OCI-LY3 (cell line): Measurements from ENCODE around the gene FGD4.

ENCODE experiments used
- EZH2phosphoT487 ChIP-seq: fragments of 200-600 bp; shearing (Covaris generic); IDR thresholded peaks from 2 replicates; pipeline ENCODE4 v1.6.1; 2018; ENCODE audit warnings: antibody characterized with exemption, mixed run types, low read depth
- TF ChIP-seq, protein P1 (sequence below): fragments of 200-600, 300-600 bp; sonication (generic); IDR thresholded peaks from 2 replicates; pipeline ENCODE4 v1.5.1; 2014; ENCODE audit warnings: antibody characterized with exemption, low read length, low read depth

GRCh38 chr12:32548691-32549281, 149.4 kb downstream of the FGD4 start:
- TF ChIP-seq, protein P1, sequence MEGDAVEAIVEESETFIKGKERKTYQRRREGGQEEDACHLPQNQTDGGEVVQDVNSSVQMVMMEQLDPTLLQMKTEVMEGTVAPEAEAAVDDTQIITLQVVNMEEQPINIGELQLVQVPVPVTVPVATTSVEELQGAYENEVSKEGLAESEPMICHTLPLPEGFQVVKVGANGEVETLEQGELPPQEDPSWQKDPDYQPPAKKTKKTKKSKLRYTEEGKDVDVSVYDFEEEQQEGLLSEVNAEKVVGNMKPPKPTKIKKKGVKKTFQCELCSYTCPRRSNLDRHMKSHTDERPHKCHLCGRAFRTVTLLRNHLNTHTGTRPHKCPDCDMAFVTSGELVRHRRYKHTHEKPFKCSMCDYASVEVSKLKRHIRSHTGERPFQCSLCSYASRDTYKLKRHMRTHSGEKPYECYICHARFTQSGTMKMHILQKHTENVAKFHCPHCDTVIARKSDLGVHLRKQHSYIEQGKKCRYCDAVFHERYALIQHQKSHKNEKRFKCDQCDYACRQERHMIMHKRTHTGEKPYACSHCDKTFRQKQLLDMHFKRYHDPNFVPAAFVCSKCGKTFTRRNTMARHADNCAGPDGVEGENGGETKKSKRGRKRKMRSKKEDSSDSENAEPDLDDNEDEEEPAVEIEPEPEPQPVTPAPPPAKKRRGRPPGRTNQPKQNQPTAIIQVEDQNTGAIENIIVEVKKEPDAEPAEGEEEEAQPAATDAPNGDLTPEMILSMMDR, result no peak
- TF ChIP-seq EZH2phosphoT487, result no peak
